ENCODE data around the gene BBS4.

DNA sequence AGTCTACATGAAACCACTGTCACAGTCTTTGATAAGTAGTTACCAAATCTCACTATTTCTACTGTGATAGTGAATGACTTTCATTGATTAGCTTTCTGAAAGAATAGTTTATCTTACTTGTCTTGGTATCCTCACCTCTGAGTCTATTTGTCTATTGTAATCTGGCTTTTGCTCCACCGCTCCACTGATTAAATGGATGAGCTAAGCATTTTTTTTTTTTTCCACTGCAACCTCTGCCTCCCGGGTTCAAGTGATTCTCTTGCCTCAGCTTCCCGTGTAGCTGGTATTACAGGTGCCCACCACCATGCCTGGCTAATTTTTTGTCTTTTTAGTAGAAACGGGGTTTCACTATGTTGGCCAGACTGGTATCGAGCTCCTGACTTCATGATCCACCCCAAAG, 12.9 kb downstream of the BBS4 start:
- no peak for TF ChIP-seq ZNF565 (CRISPR knock-in tag; conservative IDR thresholded peaks at IDR 0.05; ENCODE audit: low read depth)
- no peak for TF ChIP-seq ZNF8 (CRISPR knock-in tag; IDR thresholded peaks at IDR 0.05)
- no peak for TF ChIP-seq ARNTL (CRISPR knock-in tag; IDR thresholded peaks at IDR 0.05; ENCODE audit: borderline replicate concordance, low read depth)
- TF ChIP-seq POU6F1 (CRISPR knock-in tag; IDR thresholded peaks at IDR 0.05; ENCODE audit: borderline replicate concordance, low read depth) = no peak
- no peak for TF ChIP-seq TCF4 (CRISPR knock-in tag; IDR thresholded peaks at IDR 0.05; ENCODE audit: borderline replicate concordance)
- no peak for TF ChIP-seq CSDC2 (CRISPR knock-in tag; IDR thresholded peaks at IDR 0.05)
- TF ChIP-seq ISL1 (CRISPR knock-in tag; IDR thresholded peaks at IDR 0.05) = no peak
- TF ChIP-seq ZFP3 (CRISPR knock-in tag; IDR thresholded peaks at IDR 0.05) = no peak
- no peak for TF ChIP-seq TOX (CRISPR knock-in tag; IDR thresholded peaks at IDR 0.05; ENCODE audit: borderline replicate concordance)
- no peak for TF ChIP-seq TSHZ2 (CRISPR knock-in tag; IDR thresholded peaks at IDR 0.05)
- no peak for TF ChIP-seq ZC3H10 (CRISPR knock-in tag; IDR thresholded peaks at IDR 0.05)
- TF ChIP-seq, protein P1, sequence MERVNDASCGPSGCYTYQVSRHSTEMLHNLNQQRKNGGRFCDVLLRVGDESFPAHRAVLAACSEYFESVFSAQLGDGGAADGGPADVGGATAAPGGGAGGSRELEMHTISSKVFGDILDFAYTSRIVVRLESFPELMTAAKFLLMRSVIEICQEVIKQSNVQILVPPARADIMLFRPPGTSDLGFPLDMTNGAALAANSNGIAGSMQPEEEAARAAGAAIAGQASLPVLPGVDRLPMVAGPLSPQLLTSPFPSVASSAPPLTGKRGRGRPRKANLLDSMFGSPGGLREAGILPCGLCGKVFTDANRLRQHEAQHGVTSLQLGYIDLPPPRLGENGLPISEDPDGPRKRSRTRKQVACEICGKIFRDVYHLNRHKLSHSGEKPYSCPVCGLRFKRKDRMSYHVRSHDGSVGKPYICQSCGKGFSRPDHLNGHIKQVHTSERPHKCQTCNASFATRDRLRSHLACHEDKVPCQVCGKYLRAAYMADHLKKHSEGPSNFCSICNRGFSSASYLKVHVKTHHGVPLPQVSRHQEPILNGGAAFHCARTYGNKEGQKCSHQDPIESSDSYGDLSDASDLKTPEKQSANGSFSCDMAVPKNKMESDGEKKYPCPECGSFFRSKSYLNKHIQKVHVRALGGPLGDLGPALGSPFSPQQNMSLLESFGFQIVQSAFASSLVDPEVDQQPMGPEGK (CRISPR knock-in tag; IDR thresholded peaks at IDR 0.05; ENCODE audit: borderline replicate concordance) = no peak
- TF ChIP-seq ZFP30 (CRISPR knock-in tag; IDR thresholded peaks at IDR 0.05) = no peak
- no peak for TF ChIP-seq RARB (CRISPR knock-in tag; IDR thresholded peaks at IDR 0.05)

All from SK-N-SH treated with all-trans-retinoic acid at 6 μM for 48 hours (cell line).